Natural killer cell (primary cell): ENCODE results near the gene GPATCH2L. TPM values are rescaled to one million over a fixed set of nuclear protein-coding genes. Genes with fewer than 3 reads are reported as not detected.
A peak's percentile ranks its signal among the peaks of the same experiment; 100 is the strongest.

Experiments used
- ATAC-seq, 3 donors: fragments of 150-1000 bp in 2 of 3; fragments of 200-7000 bp in 1 of 3; cut with Tn5 transposase; 1 replicate in 1 of 3; 2 replicates in 2 of 3; pipeline ENCODE4 v1.10.0; 2021; ENCODE audit warnings: mild to moderate bottlenecking in 2 of 3, moderate library complexity in 2 of 3
- DNase-seq, 2 donors: peaks; one replicate each; pipeline versions ENCODE4 v3.0.0 to v3.0.0-alpha.2; 2013 to 2021; ENCODE audit warnings: mixed read lengths in 1 of 2
- H3K27ac ChIP-seq: one replicate; pipeline ENCODE4 v1.5.1; 2013; ENCODE audit warnings: mild to moderate bottlenecking, low read length
- H3K27me3 ChIP-seq: one replicate; pipeline ENCODE4 v1.6.1; 2013; ENCODE audit warnings: low read length; ENCODE audit not compliant: control insufficient read depth, insufficient read depth
- H3K36me3 ChIP-seq: one replicate; pipeline ENCODE4 v1.6.1; 2013; ENCODE audit warnings: low read length; ENCODE audit not compliant: control insufficient read depth, insufficient read depth
- H3K4me1 ChIP-seq: one replicate; pipeline ENCODE4 v1.6.1; 2013; ENCODE audit warnings: low read length; ENCODE audit not compliant: control insufficient read depth, insufficient read depth
- H3K4me3 ChIP-seq: one replicate; pipeline ENCODE4 v1.5.1; 2013; ENCODE audit warnings: low read length
- H3K9me3 ChIP-seq: one replicate; pipeline ENCODE4 v1.6.1; 2013; ENCODE audit warnings: low read length; ENCODE audit not compliant: control insufficient read depth, insufficient read depth
- H3K27ac Mint-ChIP-seq, 2 donors: one replicate each; pipeline ENCODE4 v1.8.0; 2022; ENCODE audit warnings: mild to moderate bottlenecking in 2 of 2, mixed read lengths in 2 of 2, moderate library complexity in 1 of 2
- H3K27me3 Mint-ChIP-seq, 2 donors: one replicate each; pipeline ENCODE4 v1.8.0; 2022; ENCODE audit warnings: low read depth in 2 of 2, mixed read lengths in 2 of 2
- H3K36me3 Mint-ChIP-seq: one replicate; pipeline ENCODE4 v1.8.0; 2022; ENCODE audit warnings: mixed read lengths
- H3K4me1 Mint-ChIP-seq, 2 donors: one replicate each; pipeline ENCODE4 v1.8.0; 2022; ENCODE audit warnings: mixed read lengths in 2 of 2
- H3K4me3 Mint-ChIP-seq: one replicate; pipeline ENCODE4 v1.8.0; 2022; ENCODE audit warnings: mild to moderate bottlenecking, moderate library complexity, mixed read lengths
- H3K9me3 Mint-ChIP-seq, 2 donors: one replicate each; pipeline ENCODE4 v1.8.0; 2022; ENCODE audit warnings: mixed read lengths in 2 of 2
- WGBS: methylation state at CpG from one replicate; pipeline ENCODE4 v1.1.7; 2013; ENCODE audit warnings: missing lambda C conversion rate; ENCODE audit not compliant: insufficient coverage; 5-methylcytosine and 5-hydroxymethylcytosine counted together
- intact Hi-C: fragments of 100-400 bp; cut with micrococcal nuclease; formaldehyde crosslinking; loops from one replicate; pipeline ENCODE4 v1.14.2; 2022
- total RNA-seq, 4 donors: library from RNA; stranded (reverse); fragments of 120-200 nt in 1 of 4; gene quantifications; one replicate each; pipeline versions ENCODE4 v1.2.3 to v1.2.4, GENCODE V29; 2013 to 2022
- TF ChIP-seq, protein P1 (sequence below): fragments of 200-600 bp; IDR thresholded peaks from one replicate; pipeline ENCODE4 v1.8.0; 2022; ENCODE audit warnings: antibody characterized with exemption

Gene GPATCH2L
- total RNA-seq, 3 donors from 2014 or later (not counting 1 experiment from before 2014, with no cell fraction given): 69.1 to 111 (median 90.4) TPM

- H3K9me3 Mint-ChIP-seq: no peaks in the 10 kb centered on the region
- Histone ChIP-seq H3K27ac (no peak overlapping the region), H3K4me3 (no peak overlapping the region), H3K9me3 (no peaks in the 10 kb centered on the region), H3K36me3 (peaks cover 6% of the 10 kb centered on the region), H3K27me3 (no peaks in the 10 kb centered on the region), H3K4me1 (no peaks in the 10 kb centered on the region)
- no peaks in the 10 kb centered on the region for H3K27me3 Mint-ChIP-seq
- 60% methylated on average over 5 of the region's 5 CpGs for WGBS
- H3K4me3 Mint-ChIP-seq: no peak overlapping the region
- ATAC-seq: no peak
- no peak for DNase-seq
- peak overlapping the region in 1 of 2 donors; percentile 23 for H3K27ac Mint-ChIP-seq
- TF ChIP-seq, protein P1, sequence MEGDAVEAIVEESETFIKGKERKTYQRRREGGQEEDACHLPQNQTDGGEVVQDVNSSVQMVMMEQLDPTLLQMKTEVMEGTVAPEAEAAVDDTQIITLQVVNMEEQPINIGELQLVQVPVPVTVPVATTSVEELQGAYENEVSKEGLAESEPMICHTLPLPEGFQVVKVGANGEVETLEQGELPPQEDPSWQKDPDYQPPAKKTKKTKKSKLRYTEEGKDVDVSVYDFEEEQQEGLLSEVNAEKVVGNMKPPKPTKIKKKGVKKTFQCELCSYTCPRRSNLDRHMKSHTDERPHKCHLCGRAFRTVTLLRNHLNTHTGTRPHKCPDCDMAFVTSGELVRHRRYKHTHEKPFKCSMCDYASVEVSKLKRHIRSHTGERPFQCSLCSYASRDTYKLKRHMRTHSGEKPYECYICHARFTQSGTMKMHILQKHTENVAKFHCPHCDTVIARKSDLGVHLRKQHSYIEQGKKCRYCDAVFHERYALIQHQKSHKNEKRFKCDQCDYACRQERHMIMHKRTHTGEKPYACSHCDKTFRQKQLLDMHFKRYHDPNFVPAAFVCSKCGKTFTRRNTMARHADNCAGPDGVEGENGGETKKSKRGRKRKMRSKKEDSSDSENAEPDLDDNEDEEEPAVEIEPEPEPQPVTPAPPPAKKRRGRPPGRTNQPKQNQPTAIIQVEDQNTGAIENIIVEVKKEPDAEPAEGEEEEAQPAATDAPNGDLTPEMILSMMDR: no peak
- peaks cover 0 to 6% of the 10 kb centered on the region in 2 donors for H3K4me1 Mint-ChIP-seq
- H3K36me3 Mint-ChIP-seq: no peaks in the 10 kb centered on the region
- intact Hi-C loops: no loop called here
These were observed 56.6 kb downstream of the GPATCH2L start for GRCh38 chr14:76208340-76208739.

DNA sequence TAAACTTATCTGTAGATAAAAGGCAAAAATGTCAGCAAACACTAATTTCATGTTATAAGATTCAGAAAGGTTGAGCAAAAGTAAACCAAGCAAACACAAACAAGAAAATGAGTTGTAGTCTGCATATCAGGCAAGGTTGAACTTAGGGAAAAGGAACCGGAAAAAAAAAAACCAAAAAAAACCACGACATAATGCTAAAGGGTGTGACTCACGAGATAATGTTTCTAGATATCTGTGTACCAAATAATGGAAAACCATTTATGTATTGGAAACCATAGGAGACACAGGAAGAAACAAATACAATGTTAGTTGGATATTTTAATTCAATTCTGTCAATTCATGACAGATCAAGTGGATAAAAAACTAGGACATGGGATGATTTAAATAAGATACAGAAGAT is 60.5 kb downstream of the GPATCH2L start:
- Mint-ChIP-seq H3K36me3 (no peaks in the 10 kb centered on the region), H3K27ac (no peak overlapping the region), H3K27me3 (no peaks in the 10 kb centered on the region), H3K9me3 (no peaks in the 10 kb centered on the region), H3K4me3 (no peak overlapping the region), H3K4me1 (peaks cover 0 to 6% of the 10 kb centered on the region in 2 donors)
- 100% methylated on average over 3 of the region's 3 CpGs for WGBS
- TF ChIP-seq, protein P1: no peak
- Histone ChIP-seq H3K36me3 (no peaks in the 10 kb centered on the region), H3K4me3 (no peak overlapping the region), H3K4me1 (no peaks in the 10 kb centered on the region), H3K27me3 (no peaks in the 10 kb centered on the region), H3K27ac (no peak overlapping the region), H3K9me3 (no peaks in the 10 kb centered on the region)
- DNase-seq (no peak), ATAC-seq (no peak)
- intact Hi-C loops: no loop called here

GRCh38 chr14:76217179-76217578 is 65.5 kb downstream of the GPATCH2L start:
- Mint-ChIP-seq H3K27ac (no peak overlapping the region), H3K36me3 (no peaks in the 10 kb centered on the region), H3K4me1 (no peaks in the 10 kb centered on the region), H3K4me3 (no peak overlapping the region), H3K27me3 (peaks cover 0 to 9% of the 10 kb centered on the region in 2 donors), H3K9me3 (no peaks in the 10 kb centered on the region)
- intact Hi-C loops: no loop called here
- Histone ChIP-seq H3K27ac (no peak overlapping the region), H3K4me3 (no peak overlapping the region), H3K36me3 (no peaks in the 10 kb centered on the region), H3K27me3 (no peaks in the 10 kb centered on the region), H3K4me1 (no peaks in the 10 kb centered on the region), H3K9me3 (no peaks in the 10 kb centered on the region)
- WGBS: 100% methylated on average over 2 of the region's 3 CpGs
- no peak for DNase-seq
- TF ChIP-seq, protein P1: no peak
- no peak for ATAC-seq

- TF ChIP-seq, protein P1: no peak
- no peak overlapping the region for H3K27ac ChIP-seq
- DNase-seq: no peak
- Mint-ChIP-seq H3K4me1 (no peaks in the 10 kb centered on the region), H3K4me3 (no peak overlapping the region), H3K9me3 (no peaks in the 10 kb centered on the region), H3K27ac (no peak overlapping the region), H3K27me3 (peaks cover 0 to 9% of the 10 kb centered on the region in 2 donors), H3K36me3 (no peaks in the 10 kb centered on the region)
- no peaks in the 10 kb centered on the region for H3K27me3 ChIP-seq
- intact Hi-C loops: no loop called here
- ATAC-seq: no peak
- no peak overlapping the region for H3K4me3 ChIP-seq
- H3K9me3 ChIP-seq: no peaks in the 10 kb centered on the region
- H3K4me1 ChIP-seq: no peaks in the 10 kb centered on the region
- no peaks in the 10 kb centered on the region for H3K36me3 ChIP-seq
- WGBS: 100% methylated on average over 1 of the region's 2 CpGs
These were observed 66.9 kb downstream of the GPATCH2L start for GRCh38 chr14:76218662-76219061.
